Stomach (tissue), 4 donors: Measurements from ENCODE around the gene TMEM186.

Experiments used
- POLR2AphosphoS5 ChIP-seq, 3 donors: sonication (generic); formaldehyde crosslinking; IDR thresholded peaks; one replicate each; pipeline ENCODE4 v1.6.1; 2016; ENCODE audit warnings: antibody characterized with exemption in 3 of 3
- TF ChIP-seq, protein P1 (sequence below), 7 experiments: fragments of 450-650 bp in 4 of 7; fragments of 200-600 bp in 3 of 7; sonication (generic) in 3 of 7; IDR thresholded peaks; one replicate each; pipeline ENCODE4 v1.5.1; 2016 to 2019; ENCODE audit warnings: antibody characterized with exemption in 7 of 7, control low read depth in 2 of 7, mild to moderate bottlenecking in 1 of 7

DNA sequence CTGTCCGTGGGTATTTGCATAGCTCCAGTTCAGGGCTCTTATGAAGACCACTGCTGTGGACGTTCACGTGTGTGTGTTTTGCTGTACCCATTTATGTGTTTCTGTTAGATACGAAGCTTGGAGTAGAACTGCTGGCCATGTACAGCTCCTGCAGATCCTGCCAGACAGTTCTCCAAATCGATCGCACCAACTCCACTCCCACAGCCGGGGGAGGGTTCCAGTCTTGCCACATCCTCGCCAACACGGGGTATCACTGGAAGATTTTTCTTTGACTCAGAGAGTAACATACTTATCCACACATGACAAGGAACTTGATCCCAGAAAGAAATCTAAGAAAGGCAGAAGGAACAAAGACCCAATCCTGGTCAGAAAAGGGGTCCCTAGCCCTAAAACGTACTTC is 37.4 kb downstream of the TMEM186 start:
- TF ChIP-seq, protein P1, sequence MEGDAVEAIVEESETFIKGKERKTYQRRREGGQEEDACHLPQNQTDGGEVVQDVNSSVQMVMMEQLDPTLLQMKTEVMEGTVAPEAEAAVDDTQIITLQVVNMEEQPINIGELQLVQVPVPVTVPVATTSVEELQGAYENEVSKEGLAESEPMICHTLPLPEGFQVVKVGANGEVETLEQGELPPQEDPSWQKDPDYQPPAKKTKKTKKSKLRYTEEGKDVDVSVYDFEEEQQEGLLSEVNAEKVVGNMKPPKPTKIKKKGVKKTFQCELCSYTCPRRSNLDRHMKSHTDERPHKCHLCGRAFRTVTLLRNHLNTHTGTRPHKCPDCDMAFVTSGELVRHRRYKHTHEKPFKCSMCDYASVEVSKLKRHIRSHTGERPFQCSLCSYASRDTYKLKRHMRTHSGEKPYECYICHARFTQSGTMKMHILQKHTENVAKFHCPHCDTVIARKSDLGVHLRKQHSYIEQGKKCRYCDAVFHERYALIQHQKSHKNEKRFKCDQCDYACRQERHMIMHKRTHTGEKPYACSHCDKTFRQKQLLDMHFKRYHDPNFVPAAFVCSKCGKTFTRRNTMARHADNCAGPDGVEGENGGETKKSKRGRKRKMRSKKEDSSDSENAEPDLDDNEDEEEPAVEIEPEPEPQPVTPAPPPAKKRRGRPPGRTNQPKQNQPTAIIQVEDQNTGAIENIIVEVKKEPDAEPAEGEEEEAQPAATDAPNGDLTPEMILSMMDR (IDR thresholded peaks at IDR 0.05): no peak
- TF ChIP-seq POLR2AphosphoS5 (IDR thresholded peaks at IDR 0.05): no peak
